Common myeloid progenitor, CD34-positive (primary cell): ENCODE data around the gene MXD1.
A peak's percentile ranks its signal among the peaks of the same experiment; 100 is the strongest.

Source experiments
- CTCF ChIA-PET: fragments of 350-600 bp; sonication (Branson Sonifier 250); formaldehyde crosslinking; loops from one replicate; lab custom pipeline; 2021; ENCODE audit warnings: antibody characterized with exemption; lab: Charles Lee
- POLR2A ChIA-PET: fragments of 350-600 bp; sonication (Branson Sonifier 250); formaldehyde crosslinking; loops from one replicate; lab custom pipeline; 2021; ENCODE audit warnings: antibody characterized with exemption; lab: Charles Lee
- DNase-seq, 3 donors: peaks; one replicate each; pipeline versions ENCODE4 v3.0.0 to v3.0.0-alpha.2; 2013
- H3K27ac ChIP-seq, 2 experiments: 1 replicate in 1 of 2; 2 replicates in 1 of 2; pipeline ENCODE4 v1.7.0; 2013; ENCODE audit warnings: inconsistent platforms in 2 of 2, low read length in 2 of 2, mild to moderate bottlenecking in 2 of 2, low read depth in 1 of 2, moderate library complexity in 1 of 2; ENCODE audit not compliant: severe bottlenecking in 2 of 2, insufficient read depth in 1 of 2, poor library complexity in 1 of 2
- H3K27me3 ChIP-seq, 5 experiments: replicated peaks in 2 of 5; 1 replicate in 3 of 5; 2 replicates in 2 of 5; pipeline versions ENCODE4 v1.6.1 to v1.7.0; 2013; ENCODE audit warnings: low read length in 4 of 5, mild to moderate bottlenecking in 2 of 5, moderate library complexity in 2 of 5, inconsistent platforms in 1 of 5; ENCODE audit not compliant: insufficient read depth in 5 of 5, control insufficient read depth in 4 of 5
- H3K36me3 ChIP-seq, 4 experiments: 1 replicate in 2 of 4; 2 replicates in 2 of 4; pipeline versions ENCODE4 v1.6.1 to v1.7.0; 2013; ENCODE audit warnings: low read length in 3 of 4, control low read depth in 1 of 4, mild to moderate bottlenecking in 1 of 4; ENCODE audit not compliant: control insufficient read depth in 4 of 4, insufficient read depth in 4 of 4
- H3K4me1 ChIP-seq, 4 experiments: 1 replicate in 3 of 4; 2 replicates in 1 of 4; pipeline versions ENCODE4 v1.6.1 to v1.7.1; 2013; ENCODE audit warnings: low read length in 3 of 4, mild to moderate bottlenecking in 3 of 4, control low read depth in 1 of 4, inconsistent platforms in 1 of 4, moderate library complexity in 1 of 4; ENCODE audit not compliant: control insufficient read depth in 4 of 4, insufficient read depth in 4 of 4; ENCODE audit errors: control extremely low read depth in 1 of 4
- H3K4me3 ChIP-seq, 7 experiments: 1 replicate in 4 of 7; 2 replicates in 3 of 7; pipeline versions ENCODE4 v1.5.1 to v1.7.0; 2013; ENCODE audit warnings: mild to moderate bottlenecking in 7 of 7, low read length in 6 of 7, moderate library complexity in 6 of 7, inconsistent platforms in 2 of 7, low read depth in 2 of 7, control low read depth in 1 of 7; ENCODE audit not compliant: insufficient read depth in 4 of 7, control insufficient read depth in 1 of 7; ENCODE audit errors: extremely low read depth in 1 of 7
- H3K9me3 ChIP-seq, 5 experiments: 1 replicate in 4 of 5; 2 replicates in 1 of 5; pipeline versions ENCODE4 v1.6.1 to v1.7.1; 2013; ENCODE audit warnings: low read length in 4 of 5, mild to moderate bottlenecking in 2 of 5, inconsistent platforms in 1 of 5, low read depth in 1 of 5, moderate library complexity in 1 of 5; ENCODE audit not compliant: control insufficient read depth in 4 of 5, insufficient read depth in 2 of 5; ENCODE audit errors: control extremely low read depth in 1 of 5
- WGBS: methylation state at CpG from one replicate; pipeline ENCODE4 v1.1.5; 2013; ENCODE audit not compliant: insufficient coverage; 5-methylcytosine and 5-hydroxymethylcytosine counted together

Gene MXD1

GRCh38 chr2:69914164-69914949 is 552 bp upstream of the MXD1 start:
- H3K27me3 ChIP-seq, result no peaks in the 10 kb centered on the region
- H3K27ac ChIP-seq, result peak overlapping the region; percentile 72 to 90
- ChIA-PET CTCF (interaction anchor here (0.6 to 6.8 kb wide), 21 partner anchors 11 to 387 kb away, joined by 3 to 96 read pairs (median 3); partner anchors contain the start of genes C2orf42 and FAM136A), POLR2A (interaction anchor here (0.6 to 2.4 kb wide), 18 partner anchors 10 to 379 kb away, joined by 3 to 18 read pairs (median 4); partner anchors contain the start of genes SNRNP27 and SNRPG)
- 0% methylated on average over 55 of the region's 56 CpGs for WGBS
- no peaks in the 10 kb centered on the region for H3K9me3 ChIP-seq
- H3K36me3 ChIP-seq, result peaks cover 0 to 12% (median 6%) of the 10 kb centered on the region in 4 experiments
- H3K4me1 ChIP-seq, result peaks cover 6 to 49% (median 32%) of the 10 kb centered on the region in 4 experiments
- H3K4me3 ChIP-seq, result peak overlapping the region; percentile 42 to 87 (median 78)
- peak; percentile 100 for DNase-seq

GRCh38 chr2:69916106-69916505 is 1.2 kb downstream of the MXD1 start:
- Histone ChIP-seq H3K27me3 (no peaks in the 10 kb centered on the region), H3K27ac (peak overlapping the region; percentile 64 to 84), H3K4me1 (peaks cover 6 to 49% (median 32%) of the 10 kb centered on the region in 4 experiments), H3K4me3 (peak overlapping the region in 6 of 7 experiments; percentile 84 to 91 (median 86)), H3K36me3 (peaks cover 3 to 25% (median 10%) of the 10 kb centered on the region in 4 experiments), H3K9me3 (no peaks in the 10 kb centered on the region)
- WGBS, result no CpG with 5 or more reads among the region's 2 CpGs
- ChIA-PET CTCF (interaction anchor here (0.7 to 6.8 kb wide), 7 partner anchors 30 to 227 kb away, joined by 3 to 96 read pairs (median 3); no protein-coding TSS in a partner anchor), POLR2A (interaction anchor here (0.6 to 1.6 kb wide), 6 partner anchors 13 to 229 kb away, joined by 3 to 5 read pairs (median 3); no protein-coding TSS in a partner anchor)
- DNase-seq, result no peak

GRCh38 chr2:69917852-69918251 is 2.9 kb downstream of the MXD1 start:
- Histone ChIP-seq H3K27me3 (no peaks in the 10 kb centered on the region), H3K27ac (peak overlapping the region in 1 of 2 experiments; percentile 47), H3K36me3 (peaks cover 12 to 40% (median 20%) of the 10 kb centered on the region in 4 experiments), H3K4me3 (peak overlapping the region in 2 of 7 experiments; percentile 8 to 87), H3K9me3 (no peaks in the 10 kb centered on the region), H3K4me1 (peaks cover 6 to 46% (median 32%) of the 10 kb centered on the region in 4 experiments)
- POLR2A ChIA-PET, result interaction anchor here (0.7 kb wide), 1 partner anchor 28 kb away, joined by 3 read pairs; no protein-coding TSS in a partner anchor
- CTCF ChIA-PET, result interaction anchor here (1.0 to 6.8 kb wide), 5 partner anchors 27 to 225 kb away, joined by 3 to 38 read pairs (median 3); no protein-coding TSS in a partner anchor
- WGBS, result 29% methylated on average over 1 of the region's 3 CpGs
- DNase-seq, result peak in 2 of 3 donors; percentile 39 to 54

GRCh38 chr2:69918401-69918800 is 3.5 kb downstream of the MXD1 start:
- peak in 2 of 3 donors; percentile 57 to 69 for DNase-seq
- H3K36me3 ChIP-seq, result peaks cover 16 to 45% (median 21%) of the 10 kb centered on the region in 4 experiments
- 0% methylated on average over 1 of the region's 3 CpGs for WGBS
- ChIA-PET CTCF (interaction anchor here (1.0 to 1.6 kb wide), 2 partner anchors 64 to 225 kb away, joined by 3 to 4 read pairs; no protein-coding TSS in a partner anchor), POLR2A (interaction anchor here (0.7 kb wide), 1 partner anchor 28 kb away, joined by 3 read pairs; no protein-coding TSS in a partner anchor)
- H3K4me3 ChIP-seq, result peak overlapping the region in 2 of 7 experiments; percentile 8 to 87
- peak overlapping the region in 1 of 2 experiments; percentile 47 for H3K27ac ChIP-seq
- peaks cover 6 to 41% (median 32%) of the 10 kb centered on the region in 4 experiments for H3K4me1 ChIP-seq
- no peaks in the 10 kb centered on the region for H3K9me3 ChIP-seq
- no peaks in the 10 kb centered on the region for H3K27me3 ChIP-seq

GRCh38 chr2:69923116-69923515 is 8.2 kb downstream of the MXD1 start:
- H3K4me1 ChIP-seq, result peaks cover 0 to 11% (median 3%) of the 10 kb centered on the region in 4 experiments
- ChIA-PET POLR2A (no interaction called here), CTCF (interaction anchor here (0.8 to 2.8 kb wide), 3 partner anchors 8 to 11 kb away, joined by 3 to 9 read pairs (median 4); no protein-coding TSS in a partner anchor)
- H3K4me3 ChIP-seq, result no peak overlapping the region
- no peaks in the 10 kb centered on the region for H3K9me3 ChIP-seq
- DNase-seq, result no peak
- no peak overlapping the region for H3K27ac ChIP-seq
- H3K36me3 ChIP-seq, result peaks cover 23 to 66% (median 29%) of the 10 kb centered on the region in 4 experiments
- no peaks in the 10 kb centered on the region for H3K27me3 ChIP-seq
- WGBS, result 100% methylated on average over 2 of the region's 3 CpGs

GRCh38 chr2:69926849-69927515 is 12.1 kb downstream of the MXD1 start:
- Histone ChIP-seq H3K36me3 (peaks cover 15 to 53% (median 24%) of the 10 kb centered on the region in 4 experiments), H3K4me3 (peak overlapping the region in 1 of 7 experiments; percentile 27), H3K27ac (no peak overlapping the region), H3K9me3 (no peaks in the 10 kb centered on the region), H3K27me3 (no peaks in the 10 kb centered on the region), H3K4me1 (peaks cover 3 to 11% (median 4%) of the 10 kb centered on the region in 4 experiments)
- no peak for DNase-seq
- WGBS, result 90% methylated on average over 3 of the region's 3 CpGs
- ChIA-PET CTCF (interaction anchor here (0.7 to 1.5 kb wide), 3 partner anchors 8 to 16 kb away, joined by 3 read pairs; no protein-coding TSS in a partner anchor), POLR2A (no interaction called here)
